Natural killer cell treated with Interleukin-12 subunit alpha and Interleukin-12 subunit beta and Interleukin-15 and Interleukin-18, amount 100 ng/mL, for 72 hours (primary cell): ENCODE measurements around the gene NOL4L. TPM values are rescaled to one million over a fixed set of nuclear protein-coding genes. Genes with fewer than 3 reads are reported as not detected.

Experiments
- ATAC-seq, 2 donors: fragments of 150-1000 bp; cut with Tn5 transposase in 1 of 2; sonication (Bioruptor Pico), chemical (Tn5 transposase) in 1 of 2; 2 replicates each; pipeline ENCODE4 v1.10.0; 2021
- DNase-seq: peaks from one replicate; pipeline ENCODE4 v3.0.0; 2022; ENCODE audit warnings: low spot score
- H3K27ac Mint-ChIP-seq, 2 donors: 1 replicate in 1 of 2; 2 replicates in 1 of 2; pipeline ENCODE4 v1.8.0; 2022; ENCODE audit warnings: mixed read lengths in 2 of 2, mild to moderate bottlenecking in 1 of 2, moderate library complexity in 1 of 2
- H3K27me3 Mint-ChIP-seq, 2 donors: 1 replicate in 1 of 2; 2 replicates in 1 of 2; pipeline ENCODE4 v1.8.0; 2022; ENCODE audit warnings: mixed read lengths in 2 of 2
- H3K36me3 Mint-ChIP-seq: one replicate; pipeline ENCODE4 v1.8.0; 2022; ENCODE audit warnings: mixed read lengths
- H3K4me1 Mint-ChIP-seq, 2 donors: 1 replicate in 1 of 2; 2 replicates in 1 of 2; pipeline ENCODE4 v1.8.0; 2022; ENCODE audit warnings: low read depth in 2 of 2, mixed read lengths in 2 of 2, mild to moderate bottlenecking in 1 of 2
- H3K4me3 Mint-ChIP-seq: one replicate; pipeline ENCODE4 v1.8.0; 2022; ENCODE audit warnings: mixed read lengths
- H3K9me3 Mint-ChIP-seq: 2 replicates; pipeline ENCODE4 v1.8.0; 2022; ENCODE audit warnings: mixed read lengths
- total RNA-seq, 2 donors: library from RNA; stranded (reverse); gene quantifications; one replicate each; pipeline ENCODE4 v1.2.3, GENCODE V29; 2022

The NOL4L gene
- total RNA-seq, 2 donors from 2014 or later, result 20.0 to 20.1 TPM

DNA sequence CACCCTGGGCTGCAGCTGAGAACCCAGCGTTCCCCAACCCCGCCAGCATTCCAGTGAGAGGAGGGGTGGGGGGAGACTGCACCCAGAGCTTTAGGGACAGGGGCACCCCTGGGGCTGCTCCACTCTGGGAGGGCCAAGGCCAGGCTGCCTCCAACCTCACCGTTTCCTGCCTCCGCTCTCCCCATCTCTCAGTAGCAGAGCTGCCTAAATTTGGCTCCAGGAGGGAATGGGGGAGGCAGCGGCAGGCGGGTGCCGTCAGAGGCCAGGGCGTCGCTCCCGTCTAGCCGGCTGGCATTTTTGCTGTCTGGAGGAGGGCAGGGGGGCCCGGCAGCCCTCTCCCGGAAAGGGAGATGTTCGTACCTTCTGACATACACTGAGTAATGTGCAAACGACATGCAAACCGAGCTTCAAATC lies 46.6 kb downstream of the NOL4L start:
- Mint-ChIP-seq H3K27me3 (no peaks in the 10 kb centered on the region), H3K36me3 (no peaks in the 10 kb centered on the region), H3K4me1 (peaks cover 57 to 60% of the 10 kb centered on the region in 2 donors), H3K4me3 (peak overlapping the region; percentile 66), H3K9me3 (no peaks in the 10 kb centered on the region), H3K27ac (peak overlapping the region; percentile 96 to 97)
- ATAC-seq, result no peak
- DNase-seq, result peak; percentile 60

- Mint-ChIP-seq H3K4me3 (peak overlapping the region; percentile 89), H3K27me3 (no peaks in the 10 kb centered on the region), H3K4me1 (peaks cover 57 to 60% of the 10 kb centered on the region in 2 donors), H3K9me3 (no peaks in the 10 kb centered on the region), H3K27ac (peak overlapping the region; percentile 92 to 97), H3K36me3 (no peaks in the 10 kb centered on the region)
- ATAC-seq (no peak), DNase-seq (peak; percentile 5)
These were observed 47.2 kb downstream of the NOL4L start for GRCh38 chr20:32537657-32538525.

DNA sequence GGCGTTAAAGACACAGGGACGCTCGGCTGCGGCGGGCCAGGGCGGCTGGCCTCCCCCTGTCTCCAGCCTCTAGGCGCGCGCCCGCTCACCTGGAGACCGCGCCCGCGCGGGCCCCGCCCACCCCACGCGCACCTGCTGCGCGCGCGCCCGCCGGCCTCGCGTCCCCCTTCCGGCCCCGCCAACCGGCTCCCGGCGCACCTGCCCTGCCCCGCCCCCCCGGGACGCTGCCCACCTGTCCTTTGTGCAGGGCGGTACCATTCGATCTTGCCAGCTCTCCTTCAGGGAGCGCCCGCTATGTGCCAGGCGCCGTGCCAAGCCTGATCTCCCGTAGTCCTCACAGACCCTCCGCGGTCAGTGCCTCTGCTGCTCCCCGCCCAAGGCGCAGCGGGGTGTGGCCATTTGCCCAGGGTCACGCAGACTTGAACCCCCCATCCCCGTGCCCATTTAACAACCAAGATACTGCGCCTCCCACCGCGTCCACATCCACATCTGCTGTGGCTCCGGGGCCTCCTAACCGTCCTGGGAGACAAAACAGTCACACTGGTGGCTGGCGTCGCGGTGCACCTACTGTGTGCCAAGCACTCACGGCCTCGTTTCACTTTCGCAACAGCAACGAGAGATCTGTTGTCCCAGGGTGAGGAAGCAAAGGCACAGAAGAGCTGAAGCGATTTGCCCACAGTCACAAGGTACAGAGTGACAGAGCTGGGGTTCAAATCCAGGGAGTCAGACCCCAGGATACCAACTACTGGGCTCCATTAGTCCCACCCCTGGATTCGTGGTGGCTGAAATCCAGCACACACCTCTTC lies 48.1 kb downstream of the NOL4L start:
- DNase-seq (peak; percentile 72), ATAC-seq (peak; percentile 11 to 20)
- H3K27ac Mint-ChIP-seq, result peak overlapping the region; percentile 76 to 92
- no peaks in the 10 kb centered on the region for H3K9me3 Mint-ChIP-seq
- no peaks in the 10 kb centered on the region for H3K36me3 Mint-ChIP-seq
- peaks cover 58 to 59% of the 10 kb centered on the region in 2 donors for H3K4me1 Mint-ChIP-seq
- H3K4me3 Mint-ChIP-seq, result peak overlapping the region; percentile 89
- no peaks in the 10 kb centered on the region for H3K27me3 Mint-ChIP-seq

GRCh38 chr20:32535953-32536823 lies 48.9 kb downstream of the NOL4L start:
- H3K4me3 Mint-ChIP-seq, result peak overlapping the region; percentile 87
- DNase-seq (peak; percentile 71), ATAC-seq (peak; percentile 68 to 77)
- H3K9me3 Mint-ChIP-seq, result no peaks in the 10 kb centered on the region
- H3K4me1 Mint-ChIP-seq, result peaks cover 57 to 60% of the 10 kb centered on the region in 2 donors
- no peaks in the 10 kb centered on the region for H3K36me3 Mint-ChIP-seq
- H3K27ac Mint-ChIP-seq, result peak overlapping the region; percentile 84 to 91
- H3K27me3 Mint-ChIP-seq, result no peaks in the 10 kb centered on the region

GRCh38 chr20:32535316-32535952 lies 49.7 kb downstream of the NOL4L start:
- Mint-ChIP-seq H3K4me1 (peaks cover 50 to 52% of the 10 kb centered on the region in 2 donors), H3K9me3 (no peaks in the 10 kb centered on the region), H3K36me3 (no peaks in the 10 kb centered on the region), H3K27ac (peak overlapping the region; percentile 84 to 91), H3K4me3 (peak overlapping the region; percentile 87), H3K27me3 (no peaks in the 10 kb centered on the region)
- ATAC-seq (no peak), DNase-seq (peak; percentile 59)

DNA sequence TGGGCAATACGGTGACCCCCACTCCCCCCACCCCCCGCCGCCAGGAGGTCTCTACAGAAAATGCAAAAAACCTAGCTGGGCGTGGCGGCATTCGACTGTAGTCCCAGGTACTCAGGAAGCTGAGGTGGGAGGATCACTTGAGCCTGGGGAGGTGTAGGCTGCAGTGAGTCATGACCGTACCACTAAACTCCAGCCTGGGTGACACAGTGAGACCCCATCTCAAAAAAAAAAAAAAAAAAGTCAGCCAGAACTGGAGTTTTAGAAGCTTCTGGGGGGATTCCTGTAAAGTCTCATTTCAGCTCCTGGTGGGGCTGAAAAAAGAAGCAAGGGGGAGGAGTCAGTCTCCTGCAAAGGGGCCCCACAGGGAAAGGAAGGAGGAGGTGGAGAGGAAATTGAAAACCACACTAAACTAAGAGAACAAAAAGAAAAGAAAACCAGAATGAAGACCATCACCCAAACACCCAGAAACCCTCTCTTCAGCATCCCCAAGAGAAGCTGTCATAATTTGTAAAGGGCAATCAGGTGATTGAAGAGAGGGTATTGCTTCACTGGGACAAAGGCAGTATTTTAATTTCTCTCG lies 50.4 kb downstream of the NOL4L start:
- no peaks in the 10 kb centered on the region for H3K9me3 Mint-ChIP-seq
- no peaks in the 10 kb centered on the region for H3K27me3 Mint-ChIP-seq
- H3K36me3 Mint-ChIP-seq, result no peaks in the 10 kb centered on the region
- no peak for ATAC-seq
- peak overlapping the region; percentile 87 for H3K4me3 Mint-ChIP-seq
- H3K27ac Mint-ChIP-seq, result peak overlapping the region; percentile 84 to 91
- peaks cover 46 to 47% of the 10 kb centered on the region in 2 donors for H3K4me1 Mint-ChIP-seq
- peak; percentile 55 for DNase-seq

DNA sequence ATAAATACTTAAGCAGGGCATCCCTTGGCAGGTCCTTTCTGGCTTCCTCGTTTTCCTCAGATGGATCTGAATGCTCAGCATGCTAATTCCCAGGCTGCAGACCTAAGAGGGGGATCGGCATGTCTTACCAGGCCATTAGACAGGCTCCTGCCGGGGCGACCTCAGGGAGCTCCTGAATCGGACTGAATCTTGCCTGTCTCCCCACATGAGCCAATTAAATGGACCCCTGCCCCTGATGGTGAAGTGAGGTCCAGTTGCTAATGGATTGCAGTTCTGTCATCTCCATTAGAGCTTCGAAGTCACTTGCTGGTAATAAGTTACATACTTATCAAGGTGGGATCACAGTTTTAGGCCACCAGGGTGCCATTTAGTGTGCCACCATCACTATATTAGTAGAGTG lies 51.4 kb downstream of the NOL4L start:
- H3K9me3 Mint-ChIP-seq, result no peaks in the 10 kb centered on the region
- ATAC-seq (no peak), DNase-seq (peak; percentile 41)
- H3K27me3 Mint-ChIP-seq, result no peaks in the 10 kb centered on the region
- no peaks in the 10 kb centered on the region for H3K36me3 Mint-ChIP-seq
- H3K4me1 Mint-ChIP-seq, result peaks cover 48 to 51% of the 10 kb centered on the region in 2 donors
- peak overlapping the region; percentile 25 for H3K4me3 Mint-ChIP-seq
- H3K27ac Mint-ChIP-seq, result peak overlapping the region in 1 of 2 donors; percentile 53

- H3K27ac Mint-ChIP-seq, result peak overlapping the region; percentile 8 to 53
- no peak overlapping the region for H3K4me3 Mint-ChIP-seq
- no peak for ATAC-seq
These were observed 52.9 kb downstream of the NOL4L start for GRCh38 chr20:32532246-32532645.

GRCh38 chr20:32528905-32529670 lies 56.0 kb downstream of the NOL4L start:
- Mint-ChIP-seq H3K4me3 (no peak overlapping the region), H3K27me3 (no peaks in the 10 kb centered on the region), H3K36me3 (no peaks in the 10 kb centered on the region), H3K4me1 (peaks cover 43 to 64% of the 10 kb centered on the region in 2 donors), H3K27ac (peak overlapping the region; percentile 56 to 89), H3K9me3 (no peaks in the 10 kb centered on the region)
- peak; percentile 41 for DNase-seq
- ATAC-seq, result no peak

More at GRCh38 chr20:32532246-32532645, 52.9 kb downstream of the NOL4L start:
- no peak for DNase-seq
- Mint-ChIP-seq H3K4me1 (peaks cover 44 to 55% of the 10 kb centered on the region in 2 donors), H3K9me3 (no peaks in the 10 kb centered on the region), H3K27me3 (no peaks in the 10 kb centered on the region), H3K36me3 (no peaks in the 10 kb centered on the region)

- Mint-ChIP-seq H3K9me3 (no peaks in the 10 kb centered on the region), H3K36me3 (no peaks in the 10 kb centered on the region), H3K4me3 (peak overlapping the region; percentile 32), H3K27me3 (no peaks in the 10 kb centered on the region), H3K27ac (peak overlapping the region; percentile 56 to 89), H3K4me1 (peaks cover 45 to 64% of the 10 kb centered on the region in 2 donors)
- ATAC-seq (peak in 1 of 2 donors; percentile 45), DNase-seq (peak; percentile 60)
These were observed 56.8 kb downstream of the NOL4L start for GRCh38 chr20:32528171-32528891.

DNA sequence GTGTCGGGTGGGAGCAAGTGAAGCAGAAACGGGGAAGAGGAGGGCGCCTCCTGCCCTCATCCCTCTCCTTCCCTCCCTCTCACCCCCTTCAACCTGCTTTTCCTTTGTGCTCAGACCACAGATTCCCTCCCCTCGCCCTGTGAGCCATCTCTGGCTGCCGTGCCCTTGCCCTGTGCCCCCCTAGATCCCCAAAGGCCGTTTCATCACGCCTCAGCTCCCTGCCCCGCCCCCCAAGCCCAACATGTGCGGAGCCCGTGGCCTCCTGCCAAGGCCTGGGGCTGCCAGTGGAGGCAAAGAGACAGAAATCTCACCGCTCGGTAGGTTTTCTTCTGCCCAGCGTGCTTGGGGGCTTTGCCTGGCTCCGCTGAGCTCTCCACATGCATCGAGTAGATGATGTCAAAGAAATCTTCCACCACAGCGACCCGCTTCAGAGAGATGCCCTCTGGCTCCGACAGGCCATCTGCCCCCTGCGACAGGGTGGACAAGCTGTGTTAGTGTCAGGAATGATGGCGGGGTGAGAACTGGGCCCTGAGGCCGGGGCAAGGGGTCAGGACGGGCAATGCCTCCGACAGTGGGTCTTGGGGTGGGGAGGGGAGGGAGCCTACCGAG lies 57.6 kb downstream of the NOL4L start:
- Mint-ChIP-seq H3K27ac (peak overlapping the region; percentile 53 to 89), H3K27me3 (no peaks in the 10 kb centered on the region), H3K9me3 (no peaks in the 10 kb centered on the region), H3K4me1 (peaks cover 43 to 63% of the 10 kb centered on the region in 2 donors), H3K36me3 (no peaks in the 10 kb centered on the region), H3K4me3 (no peak overlapping the region)
- ATAC-seq, result no peak
- peak; percentile 56 for DNase-seq
